LNCAP (cell line): ENCODE results near the gene SPOCK2.

ENCODE experiments used
- CTCF ChIP-seq: fragments of 450-650 bp; IDR thresholded peaks from 2 replicates; pipeline ENCODE4 v1.5.1; 2017; ENCODE audit warnings: mild to moderate bottlenecking

Gene SPOCK2

GRCh38 chr10:72126184-72126871, 38.0 kb upstream of the SPOCK2 start:
- TF ChIP-seq CTCF = peak; percentile 40; the same call in 1 of the 2 replicates

GRCh38 chr10:72124989-72125388, 36.6 kb upstream of the SPOCK2 start:
- no peak for TF ChIP-seq CTCF

- no peak for TF ChIP-seq CTCF
These were observed 36.0 kb upstream of the SPOCK2 start for GRCh38 chr10:72124381-72124780.

GRCh38 chr10:72123616-72124015, 35.3 kb upstream of the SPOCK2 start:
- TF ChIP-seq CTCF = no peak

GRCh38 chr10:72122221-72122620, 33.9 kb upstream of the SPOCK2 start:
- TF ChIP-seq CTCF = no peak

- TF ChIP-seq CTCF = no peak
These were observed 33.0 kb upstream of the SPOCK2 start for GRCh38 chr10:72121389-72121788.

- TF ChIP-seq CTCF = no peak
These were observed 28.0 kb upstream of the SPOCK2 start for GRCh38 chr10:72116372-72116771.
